Stomach (tissue), 4 donors: Measurements from ENCODE around the gene RNASE7.

Experiments used
- EP300 ChIP-seq: sonication (generic); formaldehyde crosslinking; IDR thresholded peaks from one replicate; pipeline ENCODE4 v1.6.1; 2017; ENCODE audit warnings: antibody characterized with exemption
- TF ChIP-seq, protein P1 (sequence below), 7 experiments: fragments of 450-650 bp in 4 of 7; fragments of 200-600 bp in 3 of 7; sonication (generic) in 3 of 7; IDR thresholded peaks; one replicate each; pipeline ENCODE4 v1.5.1; 2016 to 2019; ENCODE audit warnings: antibody characterized with exemption in 7 of 7, control low read depth in 2 of 7, mild to moderate bottlenecking in 1 of 7

DNA sequence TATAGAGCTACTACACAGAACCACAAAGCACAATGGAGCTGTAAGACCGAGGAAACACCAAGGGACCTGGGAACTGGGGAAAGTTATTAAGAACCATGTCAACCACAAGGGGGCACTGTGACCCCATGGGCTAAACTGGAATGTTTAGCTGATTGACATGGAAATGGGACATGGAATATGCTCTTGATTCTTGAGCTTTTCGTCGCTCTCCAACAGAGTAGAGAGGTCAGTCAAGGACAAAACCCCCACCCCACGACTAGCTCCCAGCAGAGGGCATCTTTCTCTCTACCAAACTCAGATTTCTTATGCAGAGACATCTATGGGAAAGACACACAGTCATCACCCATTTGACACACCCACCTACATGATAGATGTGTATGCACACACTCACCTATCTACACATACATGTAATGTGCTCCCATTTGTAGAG, 27.4 kb upstream of the RNASE7 start:
- no peak for TF ChIP-seq EP300
- TF ChIP-seq, protein P1, sequence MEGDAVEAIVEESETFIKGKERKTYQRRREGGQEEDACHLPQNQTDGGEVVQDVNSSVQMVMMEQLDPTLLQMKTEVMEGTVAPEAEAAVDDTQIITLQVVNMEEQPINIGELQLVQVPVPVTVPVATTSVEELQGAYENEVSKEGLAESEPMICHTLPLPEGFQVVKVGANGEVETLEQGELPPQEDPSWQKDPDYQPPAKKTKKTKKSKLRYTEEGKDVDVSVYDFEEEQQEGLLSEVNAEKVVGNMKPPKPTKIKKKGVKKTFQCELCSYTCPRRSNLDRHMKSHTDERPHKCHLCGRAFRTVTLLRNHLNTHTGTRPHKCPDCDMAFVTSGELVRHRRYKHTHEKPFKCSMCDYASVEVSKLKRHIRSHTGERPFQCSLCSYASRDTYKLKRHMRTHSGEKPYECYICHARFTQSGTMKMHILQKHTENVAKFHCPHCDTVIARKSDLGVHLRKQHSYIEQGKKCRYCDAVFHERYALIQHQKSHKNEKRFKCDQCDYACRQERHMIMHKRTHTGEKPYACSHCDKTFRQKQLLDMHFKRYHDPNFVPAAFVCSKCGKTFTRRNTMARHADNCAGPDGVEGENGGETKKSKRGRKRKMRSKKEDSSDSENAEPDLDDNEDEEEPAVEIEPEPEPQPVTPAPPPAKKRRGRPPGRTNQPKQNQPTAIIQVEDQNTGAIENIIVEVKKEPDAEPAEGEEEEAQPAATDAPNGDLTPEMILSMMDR (IDR thresholded peaks at IDR 0.05) = peak in 6 of 7 experiments; percentile 46 to 94 (median 86)
